ENCODE measurements around the gene STYX.

DNA sequence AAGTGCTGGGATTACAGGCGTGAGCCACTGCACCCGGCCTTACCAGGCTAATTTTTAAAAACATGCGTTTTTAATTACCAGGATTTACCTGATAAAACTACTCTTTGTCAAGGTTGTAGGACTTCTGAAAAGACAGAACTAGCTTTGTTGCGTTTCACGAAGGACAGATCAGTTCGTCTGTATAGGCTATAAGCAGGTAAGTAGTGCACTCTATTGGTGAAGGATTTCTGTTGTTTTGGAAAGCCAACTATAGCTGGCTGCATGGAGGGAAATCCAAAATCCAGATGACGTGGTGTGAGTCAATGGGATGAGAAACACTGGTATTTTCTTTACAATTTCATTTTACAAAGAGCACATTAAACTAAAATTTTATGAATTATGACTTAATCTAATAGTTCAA is 46.9 kb downstream of the STYX start:
- TF ChIP-seq, protein P1, sequence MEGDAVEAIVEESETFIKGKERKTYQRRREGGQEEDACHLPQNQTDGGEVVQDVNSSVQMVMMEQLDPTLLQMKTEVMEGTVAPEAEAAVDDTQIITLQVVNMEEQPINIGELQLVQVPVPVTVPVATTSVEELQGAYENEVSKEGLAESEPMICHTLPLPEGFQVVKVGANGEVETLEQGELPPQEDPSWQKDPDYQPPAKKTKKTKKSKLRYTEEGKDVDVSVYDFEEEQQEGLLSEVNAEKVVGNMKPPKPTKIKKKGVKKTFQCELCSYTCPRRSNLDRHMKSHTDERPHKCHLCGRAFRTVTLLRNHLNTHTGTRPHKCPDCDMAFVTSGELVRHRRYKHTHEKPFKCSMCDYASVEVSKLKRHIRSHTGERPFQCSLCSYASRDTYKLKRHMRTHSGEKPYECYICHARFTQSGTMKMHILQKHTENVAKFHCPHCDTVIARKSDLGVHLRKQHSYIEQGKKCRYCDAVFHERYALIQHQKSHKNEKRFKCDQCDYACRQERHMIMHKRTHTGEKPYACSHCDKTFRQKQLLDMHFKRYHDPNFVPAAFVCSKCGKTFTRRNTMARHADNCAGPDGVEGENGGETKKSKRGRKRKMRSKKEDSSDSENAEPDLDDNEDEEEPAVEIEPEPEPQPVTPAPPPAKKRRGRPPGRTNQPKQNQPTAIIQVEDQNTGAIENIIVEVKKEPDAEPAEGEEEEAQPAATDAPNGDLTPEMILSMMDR (IDR thresholded peaks at IDR 0.05), result no peak
- no peak for TF ChIP-seq POLR2A (IDR thresholded peaks at IDR 0.05)
- no peak for TF ChIP-seq POLR2AphosphoS5 (IDR thresholded peaks at IDR 0.05)
